GM23248 (cell line): Measurements from ENCODE around the gene AMBRA1. TPM values are rescaled to one million over a fixed set of nuclear protein-coding genes. Genes with fewer than 3 reads are reported as not detected.

Experiments
- DNase-seq: peaks from one replicate; pipeline ENCODE4 v3.0.0-alpha.2; 2015
- H2AFZ ChIP-seq: fragments of 200-600 bp; sonication (generic); 2 replicates; pipeline ENCODE4 v1.6.1; 2016; ENCODE audit warnings: antibody characterized with exemption
- H3F3A ChIP-seq: fragments of 200-600 bp; sonication (generic); 2 replicates; pipeline ENCODE4 v1.6.1; 2016; ENCODE audit warnings: mild to moderate bottlenecking, antibody characterized with exemption, mixed run types; ENCODE audit not compliant: insufficient read depth
- H3K27ac ChIP-seq: fragments of 200-600 bp; sonication (generic); 2 replicates; pipeline ENCODE4 v1.5.1; 2016; ENCODE audit warnings: mild to moderate bottlenecking
- H3K27me3 ChIP-seq: fragments of 200-600 bp; sonication (generic); replicated peaks from 2 replicates; pipeline ENCODE4 v1.6.1; 2016; ENCODE audit warnings: mild to moderate bottlenecking; ENCODE audit not compliant: insufficient read depth
- H3K36me3 ChIP-seq: fragments of 200-600 bp; sonication (generic); 2 replicates; pipeline ENCODE4 v1.6.1; 2016; ENCODE audit warnings: low read depth, mild to moderate bottlenecking
- H3K4me1 ChIP-seq: fragments of 200-600 bp; sonication (generic); 2 replicates; pipeline ENCODE4 v1.6.1; 2016; ENCODE audit warnings: mild to moderate bottlenecking; ENCODE audit not compliant: insufficient read depth
- H3K4me2 ChIP-seq: fragments of 200-600 bp; sonication (generic); one replicate; pipeline ENCODE4 v1.6.1; 2016; ENCODE audit warnings: mild to moderate bottlenecking; ENCODE audit not compliant: unreplicated experiment
- H3K4me3 ChIP-seq: fragments of 200-600 bp; sonication (generic); 2 replicates; pipeline ENCODE4 v1.5.1; 2016; ENCODE audit warnings: mild to moderate bottlenecking
- H3K79me2 ChIP-seq: fragments of 200-600 bp; sonication (generic); 2 replicates; pipeline ENCODE4 v1.6.1; 2016; ENCODE audit warnings: mild to moderate bottlenecking; ENCODE audit not compliant: insufficient read depth
- H3K9ac ChIP-seq: fragments of 200-600 bp; sonication (generic); 2 replicates; pipeline ENCODE4 v1.6.1; 2016; ENCODE audit warnings: mild to moderate bottlenecking
- H3K9me2 ChIP-seq: fragments of 200-600 bp; sonication (generic); 2 replicates; pipeline ENCODE4 v1.6.1; 2016; ENCODE audit warnings: mixed run types, mild to moderate bottlenecking, moderate library complexity; ENCODE audit not compliant: insufficient read depth
- H3K9me3 ChIP-seq: fragments of 200-600 bp; sonication (generic); one replicate; pipeline ENCODE4 v1.6.1; 2017; ENCODE audit warnings: low read depth
- H4K20me1 ChIP-seq: fragments of 200-600 bp; sonication (generic); 2 replicates; pipeline ENCODE4 v1.6.0; 2016; ENCODE audit not compliant: insufficient read depth
- EZH2 ChIP-seq: fragments of 200-600 bp; sonication (generic); IDR thresholded peaks from 2 replicates; pipeline ENCODE4 v1.6.1; 2018; ENCODE audit warnings: antibody characterized with exemption, mild to moderate bottlenecking; ENCODE audit not compliant: insufficient read depth, poor library complexity, severe bottlenecking
- EZH2phosphoT487 ChIP-seq: fragments of 200-600 bp; sonication (generic); IDR thresholded peaks from 2 replicates; pipeline ENCODE4 v1.6.1; 2018; ENCODE audit warnings: antibody characterized with exemption, moderate library complexity, mild to moderate bottlenecking, low read depth; ENCODE audit not compliant: insufficient read depth
- WGBS, 2 experiments: methylation state at CpG; one replicate each; pipeline ENCODE4 v1.1.6; 2015 to 2017; ENCODE audit warnings: low lambda C conversion rate in 2 of 2, low coverage in 1 of 2; ENCODE audit errors: missing lambda C conversion rate in 2 of 2; 5-methylcytosine and 5-hydroxymethylcytosine counted together
- in situ Hi-C: fragments of 300-500 bp; cut with MboI; formaldehyde crosslinking; loops from 2 replicates; pipeline ENCODE4 v1.15.0; 2020
- polyA plus RNA-seq: library from polyadenylated mRNA; unstranded; fragments of >200 nt; fragmentation: Nextera tagmentation; extraction: Ambion mirVana; gene quantifications from 2 replicates; pipeline ENCODE4 v1.2.1, GENCODE V29; 2016
- total RNA-seq: library from RNA; depleted of rRNA; stranded (reverse); fragments of >200 nt; shearing (Covaris generic); gene quantifications from 2 replicates; pipeline ENCODE4 v1.2.3, GENCODE V29; 2014

The AMBRA1 gene
- total and polyA plus RNA-seq, 2 experiments from 2014 or later: 5.0 to 46.0 TPM

- no peak for DNase-seq
- H2AFZ ChIP-seq: no peak overlapping the region
- no peaks in the 10 kb centered on the region for H3F3A ChIP-seq
- no peak overlapping the region for H3K4me3 ChIP-seq
- no peaks in the 10 kb centered on the region for H3K9me3 ChIP-seq
- no peaks in the 10 kb centered on the region for H4K20me1 ChIP-seq
- H3K4me2 ChIP-seq: no peak overlapping the region
- H3K27me3 ChIP-seq: no peaks in the 10 kb centered on the region
- H3K79me2 ChIP-seq: peaks cover 82% of the 10 kb centered on the region
- 92 to 95% methylated on average over 6 of the region's 6 CpGs for WGBS, 2 experiments
- H3K9ac ChIP-seq: no peak overlapping the region
- H3K4me1 ChIP-seq: no peaks in the 10 kb centered on the region
- H3K27ac ChIP-seq: no peak overlapping the region
- H3K36me3 ChIP-seq: peaks cover 16% of the 10 kb centered on the region
- in situ Hi-C loops: no loop called here
- no peaks in the 10 kb centered on the region for H3K9me2 ChIP-seq
- no peak for TF ChIP-seq EZH2phosphoT487
- TF ChIP-seq EZH2: no peak
Observed at GRCh38 chr11:46640036-46640788, 46.4 kb upstream of the AMBRA1 start.

GRCh38 chr11:46639197-46639839 is 45.5 kb upstream of the AMBRA1 start:
- Histone ChIP-seq H3K4me1 (no peaks in the 10 kb centered on the region), H3K4me2 (no peak overlapping the region), H3K36me3 (peaks cover 10% of the 10 kb centered on the region; the same call in 1 of the 2 replicates), H3K9me3 (no peaks in the 10 kb centered on the region), H3K4me3 (no peak overlapping the region), H3K27me3 (no peaks in the 10 kb centered on the region), H2AFZ (no peak overlapping the region), H3K9me2 (no peaks in the 10 kb centered on the region), H3K27ac (no peak overlapping the region), H3K79me2 (peaks cover 90% of the 10 kb centered on the region), H4K20me1 (no peaks in the 10 kb centered on the region), H3F3A (no peaks in the 10 kb centered on the region), H3K9ac (no peak overlapping the region)
- WGBS, 2 experiments: 99% methylated on average over 7 of the region's 7 CpGs
- in situ Hi-C loops: no loop called here
- no peak for TF ChIP-seq EZH2phosphoT487
- no peak for TF ChIP-seq EZH2
- DNase-seq: no peak

- in situ Hi-C loops: no loop called here
- Histone ChIP-seq H3K9me3 (no peaks in the 10 kb centered on the region), H3K4me3 (no peak overlapping the region), H2AFZ (no peak overlapping the region), H3K4me1 (no peaks in the 10 kb centered on the region), H3K9me2 (no peaks in the 10 kb centered on the region), H3K36me3 (peaks cover 6% of the 10 kb centered on the region; the same call in 1 of the 2 replicates), H3K9ac (no peak overlapping the region), H4K20me1 (no peaks in the 10 kb centered on the region), H3K27me3 (no peaks in the 10 kb centered on the region), H3K79me2 (peaks cover 84% of the 10 kb centered on the region), H3K27ac (no peak overlapping the region), H3K4me2 (no peak overlapping the region), H3F3A (no peaks in the 10 kb centered on the region)
- no peak for TF ChIP-seq EZH2
- no peak for TF ChIP-seq EZH2phosphoT487
- no peak for DNase-seq
- WGBS, 2 experiments: 94 to 98% methylated on average over 5 of the region's 5 CpGs
Observed at GRCh38 chr11:46637546-46637945, 43.7 kb upstream of the AMBRA1 start.

GRCh38 chr11:46635557-46636139 is 41.8 kb upstream of the AMBRA1 start:
- no peak overlapping the region for H3K4me2 ChIP-seq
- 95 to 100% methylated on average over 5 of the region's 5 CpGs for WGBS, 2 experiments
- H3K9me3 ChIP-seq: no peaks in the 10 kb centered on the region

More at GRCh38 chr11:46635557-46636139, 41.8 kb upstream of the AMBRA1 start:
- Histone ChIP-seq H3K36me3 (peaks cover 14% of the 10 kb centered on the region), H3F3A (no peaks in the 10 kb centered on the region), H3K4me3 (no peak overlapping the region), H3K9ac (no peak overlapping the region), H4K20me1 (no peaks in the 10 kb centered on the region), H2AFZ (no peak overlapping the region), H3K79me2 (peaks cover 88% of the 10 kb centered on the region), H3K27ac (no peak overlapping the region), H3K4me1 (no peaks in the 10 kb centered on the region), H3K9me2 (no peaks in the 10 kb centered on the region), H3K27me3 (no peaks in the 10 kb centered on the region)
- in situ Hi-C loops: no loop called here
- TF ChIP-seq EZH2phosphoT487 (no peak), EZH2 (no peak)
- DNase-seq: no peak
